Neuron (in vitro differentiated cells): Measurements from ENCODE around the gene UBE2O.
A peak's percentile ranks its signal among the peaks of the same experiment; 100 is the strongest.

Experiments
- H2AFZ ChIP-seq: one replicate; pipeline ENCODE4 v1.6.1; 2013; ENCODE audit warnings: low read depth, mild to moderate bottlenecking, inconsistent platforms, low read length, moderate library complexity
- H3K27me3 ChIP-seq: one replicate; pipeline ENCODE4 v1.6.1; 2013; ENCODE audit warnings: low read length; ENCODE audit not compliant: insufficient read depth
- H3K36me3 ChIP-seq: one replicate; pipeline ENCODE4 v1.6.1; 2013; ENCODE audit warnings: low read length; ENCODE audit not compliant: insufficient read depth
- H3K4me1 ChIP-seq: one replicate; pipeline ENCODE4 v1.6.1; 2013; ENCODE audit warnings: low read length; ENCODE audit not compliant: insufficient read depth
- H3K4me3 ChIP-seq: 2 replicates; pipeline ENCODE4 v1.5.1; 2013; ENCODE audit warnings: mild to moderate bottlenecking, low read length, moderate library complexity
- H3K9me3 ChIP-seq: one replicate; pipeline ENCODE4 v1.6.1; 2013; ENCODE audit warnings: low read length

UBE2O gene

GRCh38 chr17:76493505-76494167 lies 40.7 kb upstream of the UBE2O start:
- Histone ChIP-seq H3K9me3 (no peaks in the 10 kb centered on the region), H3K4me3 (no peak overlapping the region), H3K27me3 (peaks cover 53% of the 10 kb centered on the region), H2AFZ (no peak overlapping the region), H3K36me3 (no peaks in the 10 kb centered on the region), H3K4me1 (peaks cover 17% of the 10 kb centered on the region)

- Histone ChIP-seq H2AFZ (no peak overlapping the region), H3K27me3 (peaks cover 53% of the 10 kb centered on the region), H3K36me3 (no peaks in the 10 kb centered on the region), H3K9me3 (no peaks in the 10 kb centered on the region), H3K4me3 (no peak overlapping the region), H3K4me1 (peaks cover 11% of the 10 kb centered on the region)
These were observed 40.1 kb upstream of the UBE2O start for GRCh38 chr17:76492989-76493501.

GRCh38 chr17:76492123-76492988 lies 39.4 kb upstream of the UBE2O start:
- Histone ChIP-seq H3K4me1 (peaks cover 9% of the 10 kb centered on the region), H3K9me3 (no peaks in the 10 kb centered on the region), H3K27me3 (peaks cover 48% of the 10 kb centered on the region), H2AFZ (no peak overlapping the region), H3K4me3 (no peak overlapping the region), H3K36me3 (no peaks in the 10 kb centered on the region)

GRCh38 chr17:76491271-76492122 lies 38.5 kb upstream of the UBE2O start:
- Histone ChIP-seq H2AFZ (no peak overlapping the region), H3K36me3 (no peaks in the 10 kb centered on the region)

GRCh38 chr17:76490112-76490710 lies 37.3 kb upstream of the UBE2O start:
- Histone ChIP-seq H3K4me1 (peaks cover 9% of the 10 kb centered on the region), H3K27me3 (peaks cover 34% of the 10 kb centered on the region), H3K9me3 (no peaks in the 10 kb centered on the region), H3K36me3 (no peaks in the 10 kb centered on the region), H2AFZ (no peak overlapping the region), H3K4me3 (no peak overlapping the region)

More at GRCh38 chr17:76491271-76492122, 38.5 kb upstream of the UBE2O start:
- Histone ChIP-seq H3K27me3 (peaks cover 46% of the 10 kb centered on the region), H3K4me3 (no peak overlapping the region), H3K9me3 (no peaks in the 10 kb centered on the region), H3K4me1 (peaks cover 9% of the 10 kb centered on the region)

- no peaks in the 10 kb centered on the region for H3K9me3 ChIP-seq
- peaks cover under 1% of the 10 kb centered on the region for H3K4me1 ChIP-seq
- H3K36me3 ChIP-seq, result no peaks in the 10 kb centered on the region
- peaks cover 11% of the 10 kb centered on the region for H3K27me3 ChIP-seq
- H2AFZ ChIP-seq, result no peak overlapping the region
- H3K4me3 ChIP-seq, result no peak overlapping the region
These were observed 34.7 kb upstream of the UBE2O start for GRCh38 chr17:76487451-76488192.

GRCh38 chr17:76485569-76485968 lies 32.6 kb upstream of the UBE2O start:
- H3K4me3 ChIP-seq, result no peak overlapping the region
- H3K9me3 ChIP-seq, result no peaks in the 10 kb centered on the region
- H3K27me3 ChIP-seq, result no peaks in the 10 kb centered on the region
- no peak overlapping the region for H2AFZ ChIP-seq
- H3K36me3 ChIP-seq, result no peaks in the 10 kb centered on the region
- H3K4me1 ChIP-seq, result peaks cover 9% of the 10 kb centered on the region

GRCh38 chr17:76484228-76484725 lies 31.3 kb upstream of the UBE2O start:
- peaks cover 12% of the 10 kb centered on the region for H3K4me1 ChIP-seq
- no peak overlapping the region for H2AFZ ChIP-seq
- H3K4me3 ChIP-seq, result no peak overlapping the region
- no peaks in the 10 kb centered on the region for H3K9me3 ChIP-seq
- H3K36me3 ChIP-seq, result no peaks in the 10 kb centered on the region
- no peaks in the 10 kb centered on the region for H3K27me3 ChIP-seq

- H3K9me3 ChIP-seq, result no peaks in the 10 kb centered on the region
- no peaks in the 10 kb centered on the region for H3K27me3 ChIP-seq
- peaks cover 12% of the 10 kb centered on the region for H3K4me1 ChIP-seq
- peak overlapping the region; percentile 5 for H3K4me3 ChIP-seq
- no peaks in the 10 kb centered on the region for H3K36me3 ChIP-seq
- peak overlapping the region; percentile 72 for H2AFZ ChIP-seq
These were observed 28.2 kb upstream of the UBE2O start for GRCh38 chr17:76481071-76481655.

GRCh38 chr17:76480632-76481031 lies 27.7 kb upstream of the UBE2O start:
- peaks cover 12% of the 10 kb centered on the region for H3K4me1 ChIP-seq
- no peaks in the 10 kb centered on the region for H3K27me3 ChIP-seq
- H2AFZ ChIP-seq, result peak overlapping the region; percentile 72
- H3K36me3 ChIP-seq, result no peaks in the 10 kb centered on the region
- no peaks in the 10 kb centered on the region for H3K9me3 ChIP-seq
- peak overlapping the region; percentile 12 for H3K4me3 ChIP-seq

- H3K4me1 ChIP-seq, result peaks cover 12% of the 10 kb centered on the region
- H2AFZ ChIP-seq, result no peak overlapping the region
- no peaks in the 10 kb centered on the region for H3K9me3 ChIP-seq
- no peaks in the 10 kb centered on the region for H3K27me3 ChIP-seq
- no peaks in the 10 kb centered on the region for H3K36me3 ChIP-seq
- H3K4me3 ChIP-seq, result no peak overlapping the region
These were observed 26.6 kb upstream of the UBE2O start for GRCh38 chr17:76479515-76480060.
